ENCODE measurements around the gene HOXA13. TPM values are rescaled to one million over a fixed set of nuclear protein-coding genes. Genes with fewer than 3 reads are reported as not detected.

The HOXA13 gene
- total RNA-seq, 1 donor from 2014 or later = under 0.01 TPM

GRCh38 chr7:27169658-27170425 lies 30.0 kb downstream of the HOXA13 start:
- no peak for DNase-seq

- DNase-seq = no peak
Measured at GRCh38 chr7:27168265-27168947, 31.5 kb downstream of the HOXA13 start.

GRCh38 chr7:27167916-27168264 lies 32.0 kb downstream of the HOXA13 start:
- DNase-seq = no peak

- no peak for DNase-seq
Measured at GRCh38 chr7:27166531-27167505, 33.1 kb downstream of the HOXA13 start.

GRCh38 chr7:27165996-27166530 lies 33.8 kb downstream of the HOXA13 start:
- DNase-seq = no peak

- peak; percentile 96 for DNase-seq
Measured at GRCh38 chr7:27165089-27165995, 34.5 kb downstream of the HOXA13 start, which contains the start of gene HOXA9. Gene HOXA9, minus strand, starts transcription at chr7:27165537. Its CDS starts 80 bp downstream, at chr7:27165457.

GRCh38 chr7:27164367-27165088 lies 35.4 kb downstream of the HOXA13 start:
- DNase-seq = peak; percentile 68

GRCh38 chr7:27164045-27164366 lies 35.9 kb downstream of the HOXA13 start:
- DNase-seq = no peak

GRCh38 chr7:27163288-27164044 lies 36.4 kb downstream of the HOXA13 start:
- no peak for DNase-seq

GRCh38 chr7:27162561-27163287 lies 37.2 kb downstream of the HOXA13 start:
- no peak for DNase-seq

- no peak for DNase-seq
Measured at GRCh38 chr7:27161721-27162560, 38.0 kb downstream of the HOXA13 start.

GRCh38 chr7:27161214-27161720 lies 38.6 kb downstream of the HOXA13 start:
- DNase-seq = no peak

- DNase-seq = peak; percentile 95
Measured at GRCh38 chr7:27160546-27161213, 39.2 kb downstream of the HOXA13 start.

- no peak for DNase-seq
Measured at GRCh38 chr7:27160145-27160545, 39.7 kb downstream of the HOXA13 start.

- DNase-seq = no peak
Measured at GRCh38 chr7:27159266-27160144, 40.4 kb downstream of the HOXA13 start.

GRCh38 chr7:27158436-27159265 lies 41.2 kb downstream of the HOXA13 start:
- no peak for DNase-seq
